Lower leg skin (tissue), 3 donors: ENCODE results near the gene ABR.

Source experiments
- CTCF ChIP-seq, 3 donors: fragments of 450-650 bp; IDR thresholded peaks; one replicate each; pipeline ENCODE4 v1.5.1; 2016; ENCODE audit warnings: antibody characterized with exemption in 3 of 3, mild to moderate bottlenecking in 3 of 3, moderate library complexity in 2 of 3
- POLR2A ChIP-seq, 2 donors: fragments of 450-650 bp; IDR thresholded peaks; one replicate each; pipeline ENCODE4 v1.6.1; 2016 to 2017; ENCODE audit warnings: antibody characterized with exemption in 2 of 2, mild to moderate bottlenecking in 1 of 2, moderate library complexity in 1 of 2

GRCh38 chr17:1055231-1055630 is 124.5 kb downstream of the ABR start:
- TF ChIP-seq CTCF (IDR thresholded peaks at IDR 0.05) (no peak), POLR2A (IDR thresholded peaks at IDR 0.05) (no peak)
